Measurements from ENCODE around the gene KBTBD12.

Gene KBTBD12

DNA sequence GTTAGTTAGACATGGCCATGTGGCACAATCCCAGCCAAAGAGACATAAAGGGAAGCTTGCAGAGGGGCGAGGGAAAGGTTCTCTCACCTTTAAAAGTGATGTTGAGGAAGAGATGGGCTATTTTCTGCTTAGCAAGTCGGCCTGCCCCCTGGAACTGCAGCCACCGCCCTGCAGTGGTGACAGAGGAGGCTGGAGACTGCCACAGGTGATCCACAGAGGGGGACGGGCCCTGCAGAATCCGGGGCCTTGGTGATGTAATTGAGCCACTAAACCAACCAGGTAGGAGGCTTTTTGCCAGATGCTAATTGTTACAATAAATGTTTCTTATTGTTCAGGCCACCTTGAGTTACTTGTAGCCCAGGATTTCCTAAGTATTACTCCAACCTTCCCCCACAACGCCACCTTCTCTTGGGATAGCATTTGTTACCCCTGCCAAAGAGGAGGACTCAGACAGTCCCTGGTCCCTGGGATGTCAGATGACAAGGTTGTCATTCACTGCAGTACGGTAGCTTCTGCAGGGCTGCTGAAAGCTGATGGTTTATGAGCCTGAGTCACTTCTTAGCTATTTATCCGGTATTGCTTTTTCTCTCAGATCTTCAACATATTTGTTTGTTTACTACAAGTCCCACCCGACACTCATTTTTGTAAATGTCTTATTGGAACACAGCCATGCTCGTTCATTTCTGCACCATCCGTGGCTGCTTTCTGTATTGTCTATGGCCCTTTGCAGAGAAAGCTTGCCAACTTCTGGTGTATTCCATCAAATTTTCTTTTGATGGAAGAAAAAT is 73.9 kb downstream of the KBTBD12 start:
- ATAC-seq: no peak

DNA sequence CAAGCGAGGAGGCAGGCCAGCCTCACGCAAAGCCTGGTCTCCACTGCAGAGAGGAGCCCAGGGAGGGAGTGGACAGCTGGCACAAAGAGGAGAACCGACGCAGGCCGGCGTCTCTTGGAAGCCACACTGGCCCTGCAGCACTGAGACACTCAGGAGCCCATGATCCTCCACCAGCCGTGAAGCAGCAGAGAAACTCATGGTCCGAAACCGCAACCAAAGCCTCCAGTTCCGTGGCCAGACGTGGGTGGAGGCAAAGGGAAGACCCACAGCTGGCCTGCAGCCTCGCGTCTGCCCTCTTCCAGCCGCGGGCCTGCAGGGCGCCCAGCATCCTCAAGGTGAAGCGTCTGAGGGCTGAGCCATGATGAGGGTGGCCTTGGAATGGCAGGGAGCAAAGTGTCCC is 75.0 kb downstream of the KBTBD12 start:
- ATAC-seq: no peak

DNA sequence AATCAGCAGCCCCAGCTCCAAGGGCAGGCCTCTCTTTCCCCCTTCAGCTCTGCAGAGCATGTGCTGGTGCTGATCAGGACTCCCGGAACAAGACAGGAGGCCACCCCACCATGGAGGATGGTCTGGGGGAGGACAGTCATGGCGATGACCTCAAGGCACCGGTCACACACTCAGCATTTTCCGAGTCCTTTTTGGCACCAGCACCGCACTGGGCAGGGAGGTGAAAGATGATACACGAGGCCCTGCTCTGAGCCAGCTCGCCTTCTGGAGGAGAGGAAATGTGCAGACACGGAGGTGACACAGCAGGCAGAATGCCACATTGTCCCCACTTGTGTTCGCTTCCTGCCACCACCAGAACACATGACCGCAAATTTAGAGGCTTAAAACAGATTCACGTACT is 75.4 kb downstream of the KBTBD12 start:
- no peak for ATAC-seq

DNA sequence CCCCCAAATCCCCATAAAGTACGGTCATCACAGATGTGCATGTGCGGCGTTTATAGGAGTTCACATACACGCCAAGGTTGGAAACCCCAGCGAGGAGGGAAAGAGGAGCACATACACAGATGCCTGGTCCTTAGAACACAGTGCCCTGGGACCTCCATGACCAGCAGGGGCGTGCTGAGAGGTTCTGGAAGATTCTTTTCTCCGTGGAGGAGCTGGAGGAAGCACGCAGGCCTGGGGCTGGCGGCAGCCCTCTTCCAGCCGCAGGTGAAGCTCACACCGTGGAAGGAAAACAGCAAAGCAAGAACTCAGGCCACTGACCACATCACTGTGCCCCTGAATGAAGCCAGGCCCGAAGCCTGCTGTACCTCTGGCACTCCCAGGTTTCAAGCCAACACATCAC is 76.2 kb downstream of the KBTBD12 start:
- ATAC-seq: no peak

DNA sequence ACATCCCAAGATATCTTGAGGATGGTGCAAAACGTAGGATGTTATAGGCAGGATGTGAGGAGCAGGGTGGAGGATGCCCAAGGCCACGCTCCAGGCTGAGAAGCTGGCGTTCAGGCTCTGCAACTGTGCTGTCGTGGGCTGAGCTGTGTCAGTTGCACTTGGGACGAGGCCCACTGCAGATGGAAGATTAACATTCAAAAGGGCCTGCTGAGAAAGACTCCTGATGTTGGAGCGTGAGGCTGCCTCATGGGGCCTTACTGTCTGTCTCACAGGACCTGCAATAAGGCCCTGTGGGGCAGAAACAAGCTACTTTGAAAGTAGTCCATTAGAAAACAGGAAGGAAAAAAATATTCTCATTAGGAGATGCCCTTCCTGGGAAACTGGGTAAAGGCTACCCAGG is 76.6 kb downstream of the KBTBD12 start:
- ATAC-seq: no peak

DNA sequence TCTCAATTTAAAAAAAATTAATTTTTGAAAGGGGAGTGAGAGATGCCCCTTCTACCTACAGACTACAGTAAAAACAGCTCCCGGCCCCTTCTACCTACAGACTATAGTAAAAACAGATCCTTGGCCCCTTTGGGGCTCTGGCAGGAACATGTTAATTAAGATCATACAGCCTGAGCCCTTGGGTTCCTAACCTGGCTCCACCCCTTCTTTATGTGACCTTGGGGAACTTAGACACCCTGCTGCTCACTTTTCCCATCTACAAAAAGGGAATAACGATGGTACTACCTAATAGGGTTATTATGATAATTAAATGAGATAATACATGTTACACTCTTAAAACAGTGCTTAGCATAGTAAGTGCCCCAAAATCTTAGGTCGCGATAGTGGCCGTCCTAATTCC is 77.1 kb downstream of the KBTBD12 start:
- ATAC-seq: no peak

DNA sequence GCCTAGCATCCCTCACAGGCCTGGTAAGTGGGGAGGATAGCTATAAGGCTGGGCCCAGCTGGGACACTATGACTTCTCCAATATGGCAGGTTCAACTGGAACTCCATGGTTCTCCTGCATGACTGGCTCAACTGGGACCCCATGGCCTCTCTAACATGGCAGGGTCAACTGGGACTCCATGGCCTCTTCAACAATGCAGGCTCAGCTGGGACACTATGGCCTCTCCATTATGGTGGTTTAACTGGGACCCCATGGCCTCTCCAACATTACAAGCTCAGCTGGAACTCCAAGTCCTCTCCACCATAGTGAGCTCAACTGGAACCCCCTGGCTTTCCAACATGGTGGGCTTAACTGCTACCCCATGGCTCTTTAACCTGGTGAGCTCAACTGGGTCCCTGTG is 79.0 kb downstream of the KBTBD12 start:
- ATAC-seq: no peak

DNA sequence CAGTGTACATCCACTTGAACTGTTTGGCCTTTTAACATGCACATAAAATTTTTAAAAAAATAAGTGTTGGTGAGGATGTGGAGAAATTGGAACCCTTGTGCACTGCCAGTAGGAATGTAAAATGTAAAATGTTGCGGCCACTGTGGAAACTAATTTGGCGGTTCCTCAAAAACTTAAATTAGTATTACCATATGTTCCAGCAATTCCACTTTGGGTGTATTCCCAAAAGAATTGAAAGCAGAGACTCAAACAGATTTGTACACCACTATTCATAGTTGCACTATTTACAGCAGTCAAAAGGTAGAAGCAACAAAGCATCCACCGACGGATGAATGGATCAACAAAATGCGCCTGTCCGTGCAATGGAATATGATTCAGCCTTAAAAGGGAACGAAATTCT is 82.0 kb downstream of the KBTBD12 start:
- ATAC-seq: no peak

DNA sequence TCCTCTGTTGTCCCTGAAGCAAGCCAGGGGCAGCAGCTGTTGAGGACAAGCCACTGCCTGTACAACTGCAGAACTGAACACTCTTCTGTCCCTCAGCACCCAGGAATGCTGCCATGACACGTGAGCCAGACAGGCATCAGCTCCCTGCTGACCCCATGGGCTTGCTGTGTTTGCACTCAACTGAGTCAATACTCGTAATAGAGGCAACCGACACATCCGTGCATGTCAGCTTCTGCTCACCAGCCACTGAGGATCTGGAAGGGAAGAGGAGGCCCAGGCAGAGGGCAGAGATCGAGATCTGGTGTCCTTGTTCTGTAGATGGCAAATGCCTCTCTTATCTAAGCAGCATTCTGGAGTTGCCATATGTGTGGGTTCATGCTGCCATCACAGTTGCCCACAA is 82.9 kb downstream of the KBTBD12 start:
- ATAC-seq: no peak

DNA sequence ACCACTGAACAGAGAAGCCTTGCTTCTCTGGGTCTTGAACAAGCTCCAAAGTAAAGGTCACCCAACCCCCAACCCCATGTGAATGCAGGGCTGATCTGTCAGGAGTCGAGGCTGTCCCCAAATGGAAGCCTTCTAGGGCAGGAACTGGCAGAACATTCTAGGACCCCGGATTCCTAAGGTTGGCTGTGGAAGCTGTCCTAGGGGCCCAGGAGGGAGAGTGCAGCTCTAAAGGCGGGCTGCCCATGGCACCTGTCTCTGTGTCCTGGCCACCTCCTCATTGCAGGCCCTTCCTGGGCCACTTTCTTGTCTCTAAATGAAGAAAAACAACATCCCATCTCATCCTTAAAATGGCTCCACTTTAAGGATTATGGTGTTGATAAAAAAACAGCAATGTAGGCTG is 83.6 kb downstream of the KBTBD12 start:
- ATAC-seq: no peak

DNA sequence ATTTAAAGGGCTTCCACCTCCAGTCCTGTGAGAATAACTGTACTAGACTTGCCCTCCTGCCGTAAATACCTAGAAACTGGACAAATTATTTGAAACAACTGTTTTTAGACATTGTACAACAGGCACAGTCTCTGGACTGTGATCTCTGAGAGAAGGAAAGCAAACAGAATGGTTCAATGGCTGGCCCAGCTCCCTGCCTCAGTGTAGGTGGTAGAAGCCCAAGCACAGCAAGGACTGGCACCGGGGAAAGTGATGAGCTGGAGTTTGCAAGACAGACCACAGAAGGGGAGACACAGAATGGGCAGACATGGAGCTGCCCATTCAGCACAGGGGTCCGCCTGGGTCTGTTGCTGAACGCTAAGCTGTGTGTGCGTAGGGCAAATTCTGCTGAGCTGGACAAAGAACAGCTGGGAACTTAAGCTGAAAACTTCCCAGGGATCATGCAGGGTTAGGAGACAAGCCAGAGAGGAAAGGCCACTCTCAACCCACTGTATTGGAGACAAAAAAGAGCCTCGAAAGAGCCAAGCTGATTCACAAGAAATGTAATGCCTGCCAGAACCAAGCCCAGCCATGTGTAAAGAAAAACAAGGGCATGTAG is 84.6 kb downstream of the KBTBD12 start:
- no peak for ATAC-seq

DNA sequence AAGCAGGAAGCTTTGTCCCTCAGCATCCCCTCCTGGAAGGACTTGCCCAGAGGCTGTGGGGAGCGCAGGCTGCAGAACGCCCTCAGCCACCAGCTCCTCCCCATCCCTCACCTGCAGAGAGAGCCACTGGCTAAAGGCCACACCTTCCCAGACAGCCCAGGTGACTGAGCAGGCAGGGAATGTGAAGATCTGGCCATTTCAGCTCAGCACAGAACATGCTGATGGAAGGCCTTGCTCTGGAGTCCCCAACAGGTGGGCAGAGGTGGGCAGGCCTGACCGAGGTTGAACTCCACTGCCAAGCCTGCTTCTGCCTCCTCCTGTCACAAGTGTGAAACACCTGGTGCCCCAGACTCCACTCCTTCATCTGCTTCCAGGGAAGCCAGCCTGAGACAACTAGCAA is 86.5 kb downstream of the KBTBD12 start:
- ATAC-seq: no peak

DNA sequence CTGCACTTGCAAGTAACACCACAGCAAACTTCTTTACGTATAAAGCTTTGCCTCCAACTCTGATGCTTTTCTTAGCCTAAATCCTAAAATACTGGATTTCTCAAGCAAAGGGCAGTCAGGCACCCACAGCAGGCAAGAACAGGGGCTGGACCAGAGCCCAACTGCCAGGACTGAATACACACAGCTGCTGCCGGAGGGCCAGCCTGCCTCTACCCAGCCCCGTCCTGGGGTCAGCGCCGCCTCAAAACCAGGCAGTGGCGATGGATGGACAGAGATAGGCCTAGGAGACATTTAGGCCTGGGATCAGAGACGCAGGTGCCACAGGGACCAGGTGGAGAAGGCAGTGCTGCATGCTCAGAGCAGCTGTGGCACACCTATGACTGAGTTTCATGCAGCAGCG is 89.6 kb downstream of the KBTBD12 start:
- ATAC-seq: no peak

DNA sequence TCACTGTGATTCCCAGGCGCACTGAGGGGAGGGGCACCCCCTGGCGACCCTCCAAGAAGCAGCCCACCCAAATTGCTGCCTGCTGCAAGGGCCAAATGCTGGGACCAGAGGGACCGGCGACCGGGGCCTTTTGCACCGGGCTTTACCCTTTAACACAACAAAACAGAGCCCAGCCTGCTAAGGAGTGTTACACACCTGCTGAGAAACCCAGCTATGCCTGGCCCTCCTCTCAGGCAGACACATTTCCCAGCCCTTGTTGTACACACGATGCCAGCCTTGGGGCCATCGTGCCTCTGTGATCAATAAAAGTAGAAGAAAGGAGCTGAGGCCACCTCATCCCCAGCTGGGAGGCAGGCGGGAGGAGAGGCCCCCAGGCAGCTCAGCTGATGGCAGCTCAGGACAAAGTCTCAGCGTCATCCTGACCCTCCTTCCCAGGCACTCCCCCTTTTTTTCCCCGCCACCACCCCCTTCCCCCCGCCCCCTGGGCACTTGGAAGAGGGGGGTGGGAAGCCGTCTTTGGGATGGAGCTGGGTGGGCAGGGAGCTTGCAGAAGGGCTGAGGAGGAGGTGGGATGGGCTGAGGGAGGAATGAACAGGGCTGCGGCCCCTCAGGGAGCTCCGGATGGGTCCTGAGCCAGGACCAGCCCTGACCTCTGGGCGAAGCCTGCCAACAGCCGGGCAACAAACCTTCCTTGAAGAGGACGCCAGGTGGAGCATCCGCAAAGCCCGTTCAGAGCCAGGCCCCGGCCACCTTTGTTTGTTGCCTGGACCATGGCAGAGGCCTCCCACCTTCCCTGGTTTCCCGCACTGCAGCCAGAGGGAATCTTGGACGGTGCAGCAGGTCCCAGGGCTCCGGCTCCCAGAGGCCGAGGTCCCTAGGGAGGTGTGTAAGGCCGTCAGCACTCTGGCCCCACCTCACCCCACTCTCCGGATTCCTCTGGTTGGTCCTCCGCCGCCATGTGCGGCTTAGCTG is 91.3 kb downstream of the KBTBD12 start:
- no peak for ATAC-seq

DNA sequence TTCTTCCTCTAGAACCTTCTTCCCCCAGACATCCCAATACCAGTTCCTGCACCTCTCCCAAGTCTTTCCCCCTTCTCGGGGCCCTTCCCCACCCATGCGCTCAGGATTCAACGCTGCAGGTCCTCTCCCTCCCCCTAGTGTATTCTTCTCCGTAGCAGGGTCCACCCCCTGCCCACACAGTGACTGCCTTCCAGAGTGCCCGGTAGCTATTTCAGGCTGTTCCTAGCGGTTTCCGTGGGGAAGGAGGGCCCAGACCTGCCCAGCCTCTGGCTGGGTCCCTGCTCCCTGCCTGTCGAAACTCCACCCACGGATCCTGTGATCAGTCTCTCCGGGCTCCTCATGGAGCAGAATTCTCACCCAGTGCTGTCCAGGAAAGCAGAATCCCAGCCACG is 92.0 kb downstream of the KBTBD12 start:
- no peak for ATAC-seq

DNA sequence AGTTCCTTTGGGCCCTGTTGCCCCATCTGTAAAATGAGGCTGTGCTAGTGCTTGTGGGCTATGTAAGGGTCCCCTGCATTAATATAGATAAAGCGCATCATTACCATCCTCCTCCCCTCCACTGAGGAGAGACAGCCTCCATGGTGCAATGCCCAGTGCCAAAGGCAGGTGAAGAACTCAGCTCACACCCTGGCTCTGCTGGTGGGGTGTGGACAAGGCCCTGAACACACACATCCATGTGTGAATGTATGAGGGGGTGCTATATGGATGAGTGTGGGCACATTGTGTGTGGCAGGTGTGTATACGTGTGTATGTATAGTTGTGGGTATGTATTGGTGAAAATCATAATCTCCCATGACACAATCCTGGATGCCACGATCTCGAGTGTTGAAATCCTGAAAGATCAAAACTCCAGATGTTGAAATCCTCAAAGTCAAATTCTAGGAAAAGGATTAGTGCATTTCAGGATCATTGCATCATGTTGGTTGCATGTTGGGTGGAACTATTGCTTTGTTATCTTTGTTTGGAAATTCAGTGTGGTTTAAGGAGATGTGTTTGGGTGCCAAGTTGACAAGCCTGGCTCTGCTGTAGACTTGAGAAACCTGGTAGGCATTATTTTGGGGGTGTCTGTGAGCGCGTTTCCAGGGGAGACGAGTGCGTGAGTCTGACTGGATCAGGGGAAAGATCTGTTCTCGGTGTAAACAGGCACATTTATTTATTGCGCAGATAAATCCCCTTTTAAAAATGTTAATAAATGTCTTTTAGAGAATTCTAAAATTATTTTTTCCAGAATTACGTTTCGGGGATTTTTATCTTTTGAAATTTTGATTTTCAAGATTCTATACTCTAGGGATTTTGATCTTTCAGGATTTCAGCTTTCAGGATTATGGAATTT is 95.2 kb downstream of the KBTBD12 start:
- ATAC-seq: no peak

DNA sequence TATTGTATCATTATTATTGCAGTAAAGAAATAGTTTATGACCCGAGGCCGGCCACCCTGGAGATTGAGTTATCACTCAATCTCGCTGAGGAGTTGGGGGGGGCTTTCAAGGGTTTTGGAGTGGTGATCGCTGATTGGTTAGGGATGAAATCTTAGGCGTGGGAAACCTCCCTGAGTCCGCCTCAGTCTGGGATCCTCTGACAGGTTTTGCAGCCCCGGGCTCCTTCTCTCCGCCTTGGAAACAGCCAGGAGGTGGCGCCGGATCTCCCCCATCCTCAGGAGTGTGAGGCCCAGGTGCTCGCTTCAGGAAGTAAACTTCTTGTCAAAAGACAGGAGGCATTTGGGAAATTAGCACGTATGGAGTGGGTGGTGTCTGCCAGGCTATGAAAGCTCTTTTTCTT is 96.1 kb downstream of the KBTBD12 start:
- no peak for ATAC-seq

DNA sequence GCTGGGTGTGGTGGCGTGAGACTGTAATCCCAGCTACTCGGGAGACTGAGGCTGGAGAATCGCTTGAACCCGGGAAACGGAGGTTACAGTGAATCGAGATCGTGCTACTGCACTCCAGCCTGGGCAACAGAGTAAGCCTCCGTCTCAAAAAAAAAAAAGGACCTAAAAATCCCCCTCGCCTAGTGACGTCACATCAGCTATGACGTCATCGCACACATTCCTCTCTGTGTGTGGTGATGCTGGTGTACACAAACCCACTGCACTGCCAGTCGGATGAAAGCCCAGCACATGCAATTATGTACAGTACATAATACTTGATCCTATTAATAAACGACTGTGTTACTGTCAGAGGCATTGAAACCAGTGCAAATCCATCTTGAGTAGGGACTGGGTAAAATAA is 97.0 kb downstream of the KBTBD12 start:
- ATAC-seq: no peak

DNA sequence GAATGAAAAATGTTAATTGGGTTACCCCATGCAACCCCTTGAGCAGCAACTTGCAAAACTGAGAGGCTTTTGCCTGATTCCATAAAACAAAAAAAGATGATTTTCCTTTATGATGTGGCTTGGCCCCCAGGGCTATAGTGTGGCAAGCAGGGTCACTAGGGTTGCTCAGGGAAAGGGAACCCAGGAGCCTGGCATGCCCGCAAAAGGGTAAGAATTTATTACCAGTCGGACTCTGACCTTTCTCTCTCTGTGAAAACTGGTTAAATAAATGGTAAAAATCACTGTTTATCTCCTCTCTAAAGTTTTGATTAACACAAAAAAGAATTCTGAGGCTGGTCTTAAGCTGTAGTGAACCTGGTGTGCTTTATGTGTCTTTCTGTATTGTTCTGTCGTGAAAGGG is 99.5 kb downstream of the KBTBD12 start:
- ATAC-seq: no peak

DNA sequence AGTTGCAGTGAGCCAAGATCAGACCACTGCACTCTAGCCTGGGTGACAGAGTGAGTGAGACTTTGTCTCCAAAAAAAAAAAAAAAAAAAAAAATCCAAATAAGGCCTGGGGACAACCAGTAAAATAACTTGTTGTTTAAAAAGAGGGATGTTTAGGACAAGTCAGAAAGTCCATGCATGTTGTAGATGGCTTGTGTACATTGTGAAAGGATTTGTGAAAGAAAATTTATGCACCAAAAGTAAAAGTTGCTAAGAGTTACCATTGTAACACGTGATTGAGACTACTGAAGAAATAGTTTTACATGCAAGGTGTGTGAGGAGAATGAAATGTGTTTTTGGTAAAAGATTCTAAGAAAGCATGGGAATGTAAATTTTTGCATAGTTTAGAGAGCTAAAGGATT is 101.5 kb downstream of the KBTBD12 start:
- no peak for ATAC-seq

DNA sequence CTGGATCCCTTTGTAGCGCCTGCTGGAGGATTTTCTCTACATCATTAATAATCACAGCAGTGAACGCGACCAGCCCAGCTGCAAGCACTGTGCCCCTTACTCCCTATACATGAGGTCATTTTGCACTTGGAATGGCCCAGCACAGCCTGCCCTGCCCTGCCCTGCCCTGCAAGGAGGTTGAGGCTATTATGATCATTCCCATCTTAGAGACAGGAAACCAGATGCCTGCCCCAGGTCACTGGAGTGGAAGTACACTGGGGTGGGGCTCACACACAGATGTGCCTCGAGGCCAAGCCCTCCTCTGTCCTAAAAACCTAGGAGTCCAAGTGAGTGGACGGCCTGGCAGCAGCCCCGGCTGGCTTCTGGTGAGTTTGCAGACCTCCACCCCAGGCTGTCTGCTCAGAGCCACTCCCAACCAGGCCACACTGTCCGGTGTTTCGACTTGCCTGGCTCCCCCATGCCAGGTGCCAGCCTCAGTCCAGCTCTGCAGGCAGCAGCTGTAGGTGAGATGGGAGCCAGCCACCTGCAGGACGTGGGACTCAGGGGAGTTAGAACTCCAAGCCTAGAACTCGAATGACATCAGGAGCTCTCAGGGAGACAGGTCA is 106.8 kb downstream of the KBTBD12 start:
- no peak for ATAC-seq

DNA sequence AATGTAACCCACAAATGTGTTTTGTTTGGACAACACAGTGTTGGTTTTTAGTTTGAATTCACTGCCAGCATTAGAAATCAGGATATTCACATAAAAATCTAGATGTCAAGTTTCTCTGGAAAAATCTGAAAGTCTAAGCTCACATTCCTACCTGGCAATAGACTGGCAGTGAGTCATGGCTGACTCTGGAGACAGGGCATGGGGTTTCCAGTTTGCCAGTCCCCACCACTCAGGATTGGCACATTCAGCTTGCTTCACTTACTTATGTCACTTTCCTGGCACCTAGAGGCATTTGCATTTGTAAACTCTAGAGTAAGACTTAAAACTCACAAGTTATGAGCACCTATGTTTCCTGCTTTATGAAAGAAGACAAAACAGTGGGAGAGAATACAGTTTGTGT is 118.1 kb downstream of the KBTBD12 start:
- no peak for ATAC-seq
